ENCODE measurements around the gene DNAL1. TPM values are rescaled to one million over a fixed set of nuclear protein-coding genes. Genes with fewer than 3 reads are reported as not detected.

The DNAL1 gene
- total and polyA plus RNA-seq, 9 of the 15 experiments (the other 6 are each of a cell fraction or from before 2014, with no cell fraction given): 1.6 to 11.7 (median 4.8) TPM

GRCh38 chr14:73725116-73726024 is 80.6 kb downstream of the DNAL1 start:
- peak; percentile 59 to 88 (median 74) for DNase-seq (ENCODE audit: extremely low read depth in 1 of 4, low spot score in 3 of 4)
- 68% methylated on average over 7 of the region's 8 CpGs for WGBS (ENCODE audit: insufficient coverage, low coverage, missing lambda C conversion rate)
- Histone ChIP-seq H3K79me2 (ENCODE audit: control insufficient read depth, insufficient read depth, low read length) (peaks cover 35% of the 10 kb centered on the region), H4K20me1 (replicated peaks; ENCODE audit: control insufficient read depth, insufficient read depth, low read length) (no peaks in the 10 kb centered on the region), H3K4me2 (ENCODE audit: insufficient read depth, low read length) (peak overlapping the region; percentile 61; the same call in 1 of the 2 replicates), H3K27ac (ENCODE audit: extremely low read depth, low read depth, low read length) (peak overlapping the region; percentile 61), H3K36me3 (ENCODE audit: control insufficient read depth, insufficient read depth, low read length) (peaks cover 98% of the 10 kb centered on the region), H3K9me3 (replicated peaks; ENCODE audit: control insufficient read depth, insufficient read depth, low read depth, low read length) (no peaks in the 10 kb centered on the region), H3K4me1 (replicated peaks in 1 of 2; ENCODE audit: control insufficient read depth in 2 of 2, insufficient read depth in 2 of 2, low read length in 2 of 2) (peaks cover 41% of the 10 kb centered on the region in 2 experiments), H3K4me3 (no peak overlapping the region), H3K9me1 (ENCODE audit: control insufficient read depth, insufficient read depth, low read length) (peaks cover 2% of the 10 kb centered on the region), H3K9ac (ENCODE audit: insufficient read depth in 1 of 2, low read depth in 2 of 2, low read length in 2 of 2) (peak overlapping the region; percentile 38 to 79; a peak in 3 of 4 replicates), H3K27me3 (ENCODE audit: control insufficient read depth in 2 of 2, insufficient read depth in 2 of 2, low read length in 2 of 2) (no peaks in the 10 kb centered on the region), H2AFZ (ENCODE audit: low read depth, low read length) (peak overlapping the region; percentile 56; the same call in 1 of the 2 replicates)
- in situ Hi-C loops (cut with MboI): loop anchor here (5.0 kb wide), 1 partner anchor 102 kb away; no protein-coding TSS in a partner anchor
- BruUV-seq (replicated peaks): no TSS peak
- ChIA-PET POLR2A (no interaction called here), CTCF (ENCODE audit: low intra/inter-chr PET ratio) (no interaction called here)
- ATAC-seq: peak; percentile 79
- FAIRE-seq: peak; percentile 74
- intact Hi-C loops (cut with micrococcal nuclease): no loop called here
- TF ChIP-seq ZBTB2 (IDR thresholded peaks at IDR 0.05) (peak; percentile 56; the same call in 1 of the 2 replicates), ZBTB7A (IDR thresholded peaks at IDR 0.05; ENCODE audit: borderline replicate concordance, control insufficient read depth, low read depth, low read length) (peak; percentile 73; the same call in 1 of the 2 replicates), FOSL1 (tag; conservative IDR thresholded peaks at IDR 0.05) (peak; percentile 76), HDAC1 (IDR thresholded peaks at IDR 0.05) (no peak), PRDM10 (IDR thresholded peaks at IDR 0.05; ENCODE audit: partially characterized antibody) (peak; percentile 54), ZEB2 (IDR thresholded peaks at IDR 0.05) (peak; percentile 69; the same call in 1 of the 2 replicates), SMARCE1 (IDR thresholded peaks at IDR 0.05) (peak; percentile 78), GATAD2A (IDR thresholded peaks at IDR 0.05) (peak; percentile 70; the same call in 1 of the 2 replicates), CBFA2T3 (IDR thresholded peaks at IDR 0.05) (peak; percentile 44), SMAD4 (CRISPR knock-in tag; conservative IDR thresholded peaks at IDR 0.05) (0 out of 2 replicates have a peak, but pooled peaks have one; percentile 6)
- TF ChIP-seq, protein P1, sequence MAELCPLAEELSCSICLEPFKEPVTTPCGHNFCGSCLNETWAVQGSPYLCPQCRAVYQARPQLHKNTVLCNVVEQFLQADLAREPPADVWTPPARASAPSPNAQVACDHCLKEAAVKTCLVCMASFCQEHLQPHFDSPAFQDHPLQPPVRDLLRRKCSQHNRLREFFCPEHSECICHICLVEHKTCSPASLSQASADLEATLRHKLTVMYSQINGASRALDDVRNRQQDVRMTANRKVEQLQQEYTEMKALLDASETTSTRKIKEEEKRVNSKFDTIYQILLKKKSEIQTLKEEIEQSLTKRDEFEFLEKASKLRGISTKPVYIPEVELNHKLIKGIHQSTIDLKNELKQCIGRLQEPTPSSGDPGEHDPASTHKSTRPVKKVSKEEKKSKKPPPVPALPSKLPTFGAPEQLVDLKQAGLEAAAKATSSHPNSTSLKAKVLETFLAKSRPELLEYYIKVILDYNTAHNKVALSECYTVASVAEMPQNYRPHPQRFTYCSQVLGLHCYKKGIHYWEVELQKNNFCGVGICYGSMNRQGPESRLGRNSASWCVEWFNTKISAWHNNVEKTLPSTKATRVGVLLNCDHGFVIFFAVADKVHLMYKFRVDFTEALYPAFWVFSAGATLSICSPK (IDR thresholded peaks at IDR 0.05; ENCODE audit: borderline replicate concordance): no peak

Data from K562 (cell line).